PC-9 (cell line): ENCODE results near the gene RPL37.

Experiments used
- CTCF ChIP-seq: fragments of 200-600 bp; sonication (generic); conservative IDR thresholded peaks from 2 replicates; pipeline ENCODE4 v1.6.1; 2017; ENCODE audit warnings: mixed run types, antibody characterized with exemption, mild to moderate bottlenecking, moderate library complexity
- EZH2 ChIP-seq: fragments of 200-600 bp; sonication (generic); IDR thresholded peaks from 2 replicates; pipeline ENCODE4 v1.8.0; 2017; ENCODE audit warnings: antibody characterized with exemption, low read depth

DNA sequence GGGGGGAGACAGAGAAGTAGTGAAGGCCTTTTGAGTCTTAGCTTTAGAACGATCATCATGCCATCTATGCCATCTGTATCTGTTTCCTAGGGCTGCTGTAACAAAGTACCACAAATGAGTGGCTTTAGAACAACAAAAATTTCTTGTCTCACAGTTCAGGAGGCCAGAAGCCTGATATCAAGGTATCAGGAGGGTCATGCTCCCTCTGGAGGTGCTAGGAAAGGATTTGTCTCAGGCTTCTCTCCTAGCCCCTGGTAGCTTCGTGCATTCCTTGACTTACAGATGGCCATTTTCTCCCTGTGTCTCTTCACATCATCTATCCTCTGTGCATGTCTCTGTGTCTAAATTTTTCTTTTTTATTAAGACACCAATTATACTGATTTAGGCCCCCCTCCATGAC is 11.3 kb upstream of the RPL37 start:
- TF ChIP-seq EZH2 (no peak), CTCF (no peak)
